ENCODE results near the gene SPAG8.

SPAG8 gene

DNA sequence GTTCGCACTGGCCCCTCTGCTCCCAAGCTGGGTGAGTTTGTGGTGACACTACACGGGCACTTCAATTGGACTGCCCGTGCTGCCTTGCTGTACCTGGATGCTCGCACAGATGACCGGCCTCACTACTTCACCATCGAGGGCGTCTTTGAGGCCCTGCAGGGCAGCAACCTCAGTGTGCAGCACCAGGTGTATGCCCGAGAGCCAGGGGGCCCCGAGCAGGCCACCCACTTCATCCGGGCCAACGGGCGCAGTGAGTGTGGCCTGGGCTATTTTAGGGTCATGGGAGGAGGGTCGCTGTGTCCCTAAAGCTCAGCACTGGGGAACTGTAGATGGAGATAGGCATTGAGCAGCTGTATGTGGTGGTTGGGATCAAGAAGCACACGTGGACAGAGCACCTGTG lies 19.2 kb downstream of the SPAG8 start:
- no peak for TF ChIP-seq EZH2 (IDR thresholded peaks at IDR 0.05; ENCODE audit: borderline replicate concordance, low read depth, low read length, severe bottlenecking)
- Histone ChIP-seq H3K9ac (ENCODE audit: low read depth, low read length) (no peak overlapping the region), H3K4me2 (ENCODE audit: insufficient read depth, low read length) (no peak overlapping the region), H3K36me3 (ENCODE audit: insufficient read depth, low read length) (peaks cover 6% of the 10 kb centered on the region), H2AFZ (ENCODE audit: low read depth, low read length) (no peak overlapping the region), H3K27ac (ENCODE audit: low read length) (no peak overlapping the region), H3K4me1 (ENCODE audit: insufficient read depth, low read length) (no peaks in the 10 kb centered on the region), H3K27me3 (ENCODE audit: insufficient read depth, low read length, poor library complexity) (no peaks in the 10 kb centered on the region), H3K4me3 (ENCODE audit: low read depth in 1 of 2, low read length in 2 of 2) (no peak overlapping the region), H3K79me2 (ENCODE audit: insufficient read depth, low read length) (no peaks in the 10 kb centered on the region), H3K9me3 (ENCODE audit: insufficient read depth, low read length, severe bottlenecking) (no peaks in the 10 kb centered on the region), H4K20me1 (ENCODE audit: insufficient read depth, low read length) (no peaks in the 10 kb centered on the region)
- no peak for DNase-seq
- ATAC-seq (ENCODE audit: insufficient read depth, low read depth) = no peak

DNA sequence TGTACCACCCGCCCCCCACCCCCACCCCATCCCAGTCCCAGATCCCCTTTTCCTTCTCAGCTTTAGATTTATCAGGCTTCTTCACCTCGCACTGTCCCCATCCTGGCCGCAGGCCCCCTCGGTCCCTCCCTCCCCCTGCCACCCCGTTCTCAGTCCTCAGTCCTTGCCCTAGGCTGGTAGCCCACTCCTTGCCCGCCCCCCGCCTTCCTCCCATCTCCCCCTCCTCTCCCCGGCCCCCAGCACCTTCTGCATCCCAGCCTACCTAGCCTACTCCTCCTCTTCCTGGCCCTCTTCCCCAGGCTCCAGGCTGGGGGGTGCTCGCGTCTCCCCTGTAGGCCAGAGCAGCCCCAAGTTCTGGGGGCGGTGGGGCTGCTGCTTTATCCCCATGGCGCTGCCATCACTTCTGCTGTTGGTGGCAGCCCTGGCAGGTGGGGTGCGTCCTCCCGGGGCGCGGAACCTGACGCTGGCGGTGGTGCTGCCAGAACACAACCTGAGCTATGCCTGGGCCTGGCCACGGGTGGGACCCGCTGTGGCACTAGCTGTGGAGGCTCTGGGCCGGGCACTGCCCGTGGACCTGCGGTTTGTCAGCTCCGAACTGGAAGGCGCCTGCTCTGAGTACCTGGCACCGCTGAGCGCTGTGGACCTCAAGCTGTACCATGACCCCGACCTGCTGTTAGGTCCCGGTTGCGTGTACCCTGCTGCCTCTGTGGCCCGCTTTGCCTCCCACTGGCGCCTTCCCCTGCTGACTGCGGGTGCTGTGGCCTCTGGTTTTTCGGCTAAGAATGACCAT lies 19.8 kb downstream of the SPAG8 start:
- no peak for DNase-seq
- no peak overlapping the region for H3K4me2 ChIP-seq (ENCODE audit: insufficient read depth, low read length)
- no peaks in the 10 kb centered on the region for H3K4me1 ChIP-seq (ENCODE audit: insufficient read depth, low read length)
- no peaks in the 10 kb centered on the region for H3K79me2 ChIP-seq (ENCODE audit: insufficient read depth, low read length)
- H3K9ac ChIP-seq (ENCODE audit: low read depth, low read length) = no peak overlapping the region
- peaks cover 6% of the 10 kb centered on the region for H3K36me3 ChIP-seq (ENCODE audit: insufficient read depth, low read length)
- H3K9me3 ChIP-seq (ENCODE audit: insufficient read depth, low read length, severe bottlenecking) = no peaks in the 10 kb centered on the region
- no peaks in the 10 kb centered on the region for H3K27me3 ChIP-seq (ENCODE audit: insufficient read depth, low read length, poor library complexity)
- no peak overlapping the region for H3K4me3 ChIP-seq (ENCODE audit: low read depth in 1 of 2, low read length in 2 of 2)
- H3K27ac ChIP-seq (ENCODE audit: low read length) = no peak overlapping the region
- H4K20me1 ChIP-seq (ENCODE audit: insufficient read depth, low read length) = no peaks in the 10 kb centered on the region
- no peak for ATAC-seq (ENCODE audit: insufficient read depth, low read depth)
- TF ChIP-seq, protein P1, sequence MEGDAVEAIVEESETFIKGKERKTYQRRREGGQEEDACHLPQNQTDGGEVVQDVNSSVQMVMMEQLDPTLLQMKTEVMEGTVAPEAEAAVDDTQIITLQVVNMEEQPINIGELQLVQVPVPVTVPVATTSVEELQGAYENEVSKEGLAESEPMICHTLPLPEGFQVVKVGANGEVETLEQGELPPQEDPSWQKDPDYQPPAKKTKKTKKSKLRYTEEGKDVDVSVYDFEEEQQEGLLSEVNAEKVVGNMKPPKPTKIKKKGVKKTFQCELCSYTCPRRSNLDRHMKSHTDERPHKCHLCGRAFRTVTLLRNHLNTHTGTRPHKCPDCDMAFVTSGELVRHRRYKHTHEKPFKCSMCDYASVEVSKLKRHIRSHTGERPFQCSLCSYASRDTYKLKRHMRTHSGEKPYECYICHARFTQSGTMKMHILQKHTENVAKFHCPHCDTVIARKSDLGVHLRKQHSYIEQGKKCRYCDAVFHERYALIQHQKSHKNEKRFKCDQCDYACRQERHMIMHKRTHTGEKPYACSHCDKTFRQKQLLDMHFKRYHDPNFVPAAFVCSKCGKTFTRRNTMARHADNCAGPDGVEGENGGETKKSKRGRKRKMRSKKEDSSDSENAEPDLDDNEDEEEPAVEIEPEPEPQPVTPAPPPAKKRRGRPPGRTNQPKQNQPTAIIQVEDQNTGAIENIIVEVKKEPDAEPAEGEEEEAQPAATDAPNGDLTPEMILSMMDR (IDR thresholded peaks at IDR 0.05; ENCODE audit: borderline replicate concordance, extremely low read depth, low read length, poor library complexity, severe bottlenecking) = no peak
- no peak for TF ChIP-seq EZH2 (IDR thresholded peaks at IDR 0.05; ENCODE audit: borderline replicate concordance, low read depth, low read length, severe bottlenecking)
- no peak overlapping the region for H2AFZ ChIP-seq (ENCODE audit: low read depth, low read length)

DNA sequence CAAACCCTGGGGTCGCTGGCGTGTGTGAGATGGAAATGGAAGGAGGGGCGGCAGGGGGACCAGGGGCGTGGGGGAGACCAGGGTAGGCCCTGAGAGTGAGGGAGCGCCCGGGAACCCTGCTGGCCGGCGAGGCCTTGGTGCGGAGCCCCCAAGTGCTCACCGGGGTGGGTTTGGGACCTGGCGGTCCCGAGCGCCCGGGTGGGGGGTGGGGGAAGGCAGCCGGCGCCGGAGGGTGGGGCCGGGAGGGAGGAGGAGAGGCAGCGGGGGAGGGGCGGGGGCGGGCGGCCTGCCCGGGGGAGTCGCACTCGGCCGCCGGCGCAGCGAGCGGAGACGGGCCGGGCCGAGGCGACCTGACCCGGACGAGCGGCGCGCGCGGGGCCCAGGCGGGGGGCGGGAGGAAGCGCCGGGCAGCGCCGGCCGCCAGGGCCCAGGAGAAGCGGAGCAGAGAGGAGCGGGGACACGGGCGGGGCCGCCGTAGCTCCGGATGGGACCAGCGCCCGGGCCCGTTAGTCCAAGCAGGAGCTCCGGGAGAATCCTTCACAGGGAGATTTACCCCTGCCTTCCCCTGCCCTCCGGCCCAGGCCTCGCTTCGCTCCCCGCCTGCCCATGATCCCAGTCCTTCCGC lies 20.7 kb downstream of the SPAG8 start, which contains the start of gene NPR2:
Gene NPR2 (plus strand): TSS at position 295 of the 625 bp plus-strand sequence. CDS start 818 bp downstream, outside the sequence.
- Histone ChIP-seq H3K9ac (ENCODE audit: low read depth, low read length) (no peak within 1 kb of the TSS), H3K9me3 (ENCODE audit: insufficient read depth, low read length, severe bottlenecking) (no peaks in the 10 kb centered on the region), H3K4me2 (ENCODE audit: insufficient read depth, low read length) (no peak within 1 kb of the TSS), H3K4me1 (ENCODE audit: insufficient read depth, low read length) (no peaks in the 10 kb centered on the region), H3K79me2 (ENCODE audit: insufficient read depth, low read length) (no peaks in the 10 kb centered on the region), H3K27ac (ENCODE audit: low read length) (no peak within 1 kb of the TSS), H3K27me3 (ENCODE audit: insufficient read depth, low read length, poor library complexity) (no peaks in the 10 kb centered on the region), H3K36me3 (ENCODE audit: insufficient read depth, low read length) (peaks cover 7% of the 10 kb centered on the region), H2AFZ (ENCODE audit: low read depth, low read length) (no peak within 1 kb of the TSS), H4K20me1 (ENCODE audit: insufficient read depth, low read length) (no peaks in the 10 kb centered on the region), H3K4me3 (ENCODE audit: low read depth in 1 of 2, low read length in 2 of 2) (no peak within 1 kb of the TSS)
- no peak for DNase-seq
- no peak for ATAC-seq (ENCODE audit: insufficient read depth, low read depth)
- no peak for TF ChIP-seq EZH2 (IDR thresholded peaks at IDR 0.05; ENCODE audit: borderline replicate concordance, low read depth, low read length, severe bottlenecking)
- TF ChIP-seq, protein P1 (IDR thresholded peaks at IDR 0.05; ENCODE audit: borderline replicate concordance, extremely low read depth, low read length, poor library complexity, severe bottlenecking) = no peak

Data from DND-41 (cell line).